ENCODE data around the gene ASB18.

Gene ASB18

DNA sequence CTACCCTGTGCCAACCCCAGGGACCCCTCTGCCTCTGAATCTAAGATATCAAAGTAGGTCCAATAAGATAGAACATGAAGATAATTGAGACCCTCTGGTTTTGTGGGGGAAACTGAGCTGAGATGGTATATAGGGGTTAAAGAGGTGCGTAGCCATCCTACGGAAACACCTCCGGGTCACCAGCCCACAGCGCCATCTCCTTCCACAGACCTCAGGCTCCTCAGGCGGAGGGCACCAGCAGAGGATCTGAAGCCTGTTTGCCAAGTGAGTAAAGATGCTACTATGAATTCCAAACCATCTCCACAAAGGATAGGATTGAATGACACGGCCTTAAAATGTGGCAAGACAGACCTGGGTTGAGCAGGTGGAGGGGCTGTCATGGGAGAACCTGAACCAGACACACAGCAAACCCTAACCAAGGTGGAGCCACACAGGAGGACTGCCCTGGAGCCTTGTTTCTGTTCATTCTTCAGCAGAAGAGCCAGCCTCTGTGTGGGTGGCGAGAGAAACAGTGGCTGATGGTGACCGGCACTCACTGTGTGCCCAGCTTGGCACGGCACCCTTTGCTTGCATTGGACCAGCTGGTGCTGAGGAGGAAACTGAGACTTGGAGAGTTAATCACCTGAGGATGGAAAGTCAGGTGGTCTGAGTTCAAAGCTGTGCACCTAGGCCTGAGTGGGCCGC, 106.2 kb downstream of the ASB18 start:
- DNase-seq (ENCODE audit: low spot score in 2 of 2) (no peak), ATAC-seq (ENCODE audit: low read depth) (no peak)
- peaks cover 12% of the 10 kb centered on the region for H3K27me3 Mint-ChIP-seq
- H3K36me3 Mint-ChIP-seq, result peaks cover 1% of the 10 kb centered on the region
- no peak overlapping the region for H3K27ac Mint-ChIP-seq
- no peak overlapping the region for H3K4me3 Mint-ChIP-seq
- H3K4me1 Mint-ChIP-seq, result no peaks in the 10 kb centered on the region
- H3K9me3 Mint-ChIP-seq, result peaks cover 6% of the 10 kb centered on the region

DNA sequence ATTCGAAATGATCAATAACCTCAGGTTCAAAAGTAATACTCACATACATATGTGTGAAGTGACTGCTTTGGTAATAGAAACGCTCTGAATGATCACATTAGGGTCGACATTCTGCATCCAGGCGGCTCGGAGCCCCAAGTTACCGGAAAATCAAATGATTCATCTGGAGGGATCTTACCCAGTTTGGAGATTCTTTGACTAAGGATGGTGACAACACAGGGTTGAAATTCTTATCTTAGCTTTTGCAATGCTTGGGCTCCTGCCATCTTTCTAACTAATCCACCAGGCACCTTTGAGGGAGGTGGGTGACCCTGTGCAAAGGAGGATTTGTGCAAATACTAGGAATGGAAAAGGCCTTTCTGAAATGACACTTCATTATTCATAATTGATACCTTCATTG, 106.8 kb downstream of the ASB18 start:
- H3K36me3 Mint-ChIP-seq, result peaks cover 1% of the 10 kb centered on the region
- H3K27me3 Mint-ChIP-seq, result peaks cover 12% of the 10 kb centered on the region
- ATAC-seq (ENCODE audit: low read depth) (no peak), DNase-seq (ENCODE audit: low spot score in 2 of 2) (no peak)
- H3K9me3 Mint-ChIP-seq, result peaks cover 6% of the 10 kb centered on the region
- H3K4me1 Mint-ChIP-seq, result no peaks in the 10 kb centered on the region
- H3K4me3 Mint-ChIP-seq, result no peak overlapping the region
- H3K27ac Mint-ChIP-seq, result no peak overlapping the region

DNA sequence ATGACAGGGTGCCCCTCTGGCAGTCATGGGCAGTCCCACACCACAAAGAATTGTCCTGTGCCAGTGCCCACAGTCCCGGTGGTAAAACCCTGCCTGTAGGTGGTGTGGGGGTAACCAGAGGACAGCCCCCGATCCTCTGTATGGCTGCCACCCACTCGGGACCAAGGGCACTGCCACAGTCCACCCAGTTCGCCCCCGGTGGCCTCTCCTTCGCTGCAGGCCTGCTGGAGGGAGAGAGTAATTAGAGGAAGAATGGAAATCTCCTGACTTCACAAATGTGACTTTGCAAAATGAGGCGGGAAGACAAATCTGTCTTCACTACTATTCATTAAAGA, 107.4 kb downstream of the ASB18 start:
- peaks cover 1% of the 10 kb centered on the region for H3K36me3 Mint-ChIP-seq
- peaks cover 12% of the 10 kb centered on the region for H3K27me3 Mint-ChIP-seq
- no peaks in the 10 kb centered on the region for H3K4me1 Mint-ChIP-seq
- no peak overlapping the region for H3K27ac Mint-ChIP-seq
- DNase-seq (ENCODE audit: low spot score in 2 of 2) (no peak), ATAC-seq (ENCODE audit: low read depth) (no peak)
- peaks cover 6% of the 10 kb centered on the region for H3K9me3 Mint-ChIP-seq
- no peak overlapping the region for H3K4me3 Mint-ChIP-seq

DNA sequence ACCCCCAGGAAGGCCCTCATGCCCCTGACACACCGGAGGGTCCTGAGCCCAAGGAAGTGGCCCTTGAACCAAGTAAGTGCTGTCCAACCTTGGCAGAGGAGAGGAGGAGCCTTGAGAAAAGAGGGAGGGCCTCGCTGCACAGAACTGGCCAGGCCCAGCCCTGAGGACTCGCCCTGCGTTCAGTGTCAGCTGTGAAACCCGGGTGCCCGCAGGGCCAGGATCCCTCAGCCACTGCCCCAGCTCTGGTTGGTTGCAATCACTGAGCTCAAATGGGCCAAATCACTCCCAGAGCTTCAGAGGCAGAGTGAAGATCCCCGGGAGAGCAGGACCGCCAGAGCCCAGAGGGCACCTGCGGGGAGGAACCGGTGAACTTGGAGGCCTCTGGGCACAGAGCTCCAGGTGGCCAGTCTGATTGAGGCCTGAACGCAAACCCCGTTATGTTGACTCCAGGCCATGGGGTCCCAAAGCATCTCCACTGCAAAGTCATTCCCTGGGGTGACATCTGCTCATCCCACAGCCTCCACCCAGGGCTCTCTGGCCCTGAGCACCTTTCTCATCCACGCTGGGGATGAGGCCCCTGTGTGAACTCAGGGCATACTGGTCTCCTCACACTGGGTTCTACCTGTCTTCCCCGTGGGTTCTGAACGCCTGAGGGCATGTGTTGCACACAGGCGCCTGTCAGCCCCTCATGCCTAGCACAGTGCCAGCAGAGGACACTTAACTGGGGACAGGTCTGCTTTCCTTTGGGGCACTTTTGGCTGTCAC, 107.9 kb downstream of the ASB18 start:
- Mint-ChIP-seq H3K4me3 (no peak overlapping the region), H3K4me1 (no peaks in the 10 kb centered on the region), H3K36me3 (peaks cover 1% of the 10 kb centered on the region), H3K9me3 (peaks cover 6% of the 10 kb centered on the region), H3K27me3 (peaks cover 11% of the 10 kb centered on the region), H3K27ac (no peak overlapping the region)
- ATAC-seq (ENCODE audit: low read depth) (no peak), DNase-seq (ENCODE audit: low spot score in 2 of 2) (no peak)

DNA sequence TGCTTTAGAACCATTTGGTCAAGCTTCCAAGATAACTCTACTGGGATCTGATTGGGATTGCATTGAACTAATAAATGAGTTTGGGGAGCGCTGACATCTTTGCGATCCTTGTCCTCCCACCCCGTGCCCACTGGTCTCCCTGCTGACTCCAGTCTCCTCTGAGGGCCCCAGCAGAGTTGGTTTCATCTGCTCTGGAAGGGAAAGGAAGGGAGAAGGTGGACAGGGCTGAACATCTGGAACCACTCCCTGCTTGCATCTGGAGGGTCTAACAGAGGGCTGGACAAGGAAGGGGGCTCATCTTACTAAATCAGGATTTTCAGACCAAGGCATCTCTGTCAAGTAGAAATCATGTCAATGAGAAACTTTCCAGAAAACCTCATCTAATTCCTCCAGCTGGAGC, 108.8 kb downstream of the ASB18 start:
- ATAC-seq (ENCODE audit: low read depth) (no peak), DNase-seq (ENCODE audit: low spot score in 2 of 2) (no peak)
- peaks cover 1% of the 10 kb centered on the region for H3K36me3 Mint-ChIP-seq
- H3K4me1 Mint-ChIP-seq, result no peaks in the 10 kb centered on the region
- no peak overlapping the region for H3K4me3 Mint-ChIP-seq
- H3K9me3 Mint-ChIP-seq, result peaks cover 6% of the 10 kb centered on the region
- peaks cover 10% of the 10 kb centered on the region for H3K27me3 Mint-ChIP-seq
- H3K27ac Mint-ChIP-seq, result no peak overlapping the region

DNA sequence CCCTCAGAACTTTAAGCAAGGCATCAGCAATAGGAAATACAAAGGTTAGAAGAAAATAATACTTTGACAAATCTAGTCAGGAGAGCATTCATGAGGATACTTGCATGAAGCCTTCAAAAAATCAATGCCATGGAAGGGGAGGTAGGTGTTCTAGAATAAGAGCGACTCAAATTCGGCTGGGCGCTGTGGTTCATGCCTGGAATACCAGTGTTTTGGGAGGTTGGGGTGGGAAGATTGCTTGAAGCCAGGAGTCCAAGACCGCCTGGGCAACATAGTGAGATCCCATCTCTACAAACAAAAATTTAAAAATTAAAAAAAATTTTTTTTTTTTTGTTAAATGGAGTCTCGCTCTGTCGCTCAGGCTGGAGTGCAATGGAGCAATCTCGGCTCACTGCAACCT, 117.8 kb downstream of the ASB18 start:
- no peak for DNase-seq (ENCODE audit: low spot score in 2 of 2)
- no peak for ATAC-seq (ENCODE audit: low read depth)
- Mint-ChIP-seq H3K27me3 (peaks cover 6% of the 10 kb centered on the region), H3K4me1 (no peaks in the 10 kb centered on the region), H3K27ac (no peak overlapping the region), H3K9me3 (peaks cover 3% of the 10 kb centered on the region), H3K36me3 (peaks cover 4% of the 10 kb centered on the region), H3K4me3 (no peak overlapping the region)

DNA sequence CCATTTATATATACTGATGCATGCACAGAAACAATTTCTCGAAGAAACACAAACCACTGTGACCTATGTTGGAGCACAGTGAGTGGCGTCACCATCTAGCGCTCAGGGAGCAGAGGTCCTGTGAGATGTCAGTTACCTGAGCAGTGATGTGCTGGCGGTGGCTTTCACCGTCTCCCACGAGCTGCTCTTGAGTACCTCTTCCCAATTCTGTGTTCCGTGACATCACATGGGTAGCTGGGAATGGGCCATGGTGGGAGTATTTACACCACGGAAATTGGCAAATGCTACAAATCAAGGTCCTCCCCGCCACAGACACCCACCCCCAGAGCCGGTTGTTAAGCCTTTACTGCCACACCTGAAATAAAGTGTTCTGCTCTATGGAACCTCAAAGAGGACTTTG, 120.4 kb downstream of the ASB18 start:
- H3K4me3 Mint-ChIP-seq, result no peak overlapping the region
- DNase-seq (ENCODE audit: low spot score in 2 of 2) (no peak), ATAC-seq (ENCODE audit: low read depth) (no peak)
- H3K27me3 Mint-ChIP-seq, result peaks cover 8% of the 10 kb centered on the region
- H3K36me3 Mint-ChIP-seq, result peaks cover 2% of the 10 kb centered on the region
- no peaks in the 10 kb centered on the region for H3K4me1 Mint-ChIP-seq
- H3K27ac Mint-ChIP-seq, result no peak overlapping the region
- peaks cover 3% of the 10 kb centered on the region for H3K9me3 Mint-ChIP-seq

Data from memory B cell (primary cell).